H1 (cell line): ENCODE measurements around the gene EIF1B. TPM values are rescaled to one million over a fixed set of nuclear protein-coding genes. Genes with fewer than 3 reads are reported as not detected.

Experiments
- CHD7 ChIP-seq: fragments of 300-600 bp; sonication (generic); IDR thresholded peaks from 2 replicates; pipeline ENCODE4 v1.7.1; 2012; ENCODE audit warnings: low read length, moderate library complexity, mild to moderate bottlenecking, inconsistent platforms; ENCODE audit not compliant: insufficient replicate concordance
- polyA plus RNA-seq, 7 experiments: library from polyadenylated mRNA; depleted of rRNA in 3 of 7; stranded (reverse) in 5 of 7; unstranded in 2 of 7; fragments of >200 nt in 5 of 7; fragments of 200-250 nt in 2 of 7; gene quantifications; 1 replicate in 5 of 7; 2 replicates in 1 of 7; 4 replicates in 1 of 7; pipeline versions ENCODE4 v1.2.1 to v1.2.3, GENCODE V29; 2011 to 2013; ENCODE audit warnings: missing spikeins in 2 of 7, mixed read lengths in 2 of 7
- total RNA-seq: library from RNA; stranded (reverse); fragmentation: NEBNext Ultra II Directional; extraction: Animal tissue kit (Norgen Biotek cat#: 25700); gene quantifications from 2 replicates; pipeline ENCODE4 v1.2.1, GENCODE V29; 2021

The EIF1B gene
- total and polyA plus RNA-seq, 2 of the 8 experiments (the other 6 are each of a cell fraction or from before 2014, with no cell fraction given), result 42.4 to 115 TPM

GRCh38 chr3:40323946-40324345 is 14.4 kb downstream of the EIF1B start (continued):
- TF ChIP-seq CHD7, result no peak
